Measurements from ENCODE around the gene WDPCP.

Gene WDPCP

GRCh38 chr2:63257473-63257872, 330.8 kb downstream of the WDPCP start:
- FAIRE-seq (no peak), DNase-seq (ENCODE audit: insufficient read length, low spot score) (no peak)
- TF ChIP-seq CTCF (IDR thresholded peaks at IDR 0.05; ENCODE audit: insufficient read depth, missing control alignments): no peak

- DNase-seq (ENCODE audit: insufficient read length, low spot score) (no peak), FAIRE-seq (no peak)
- TF ChIP-seq CTCF (IDR thresholded peaks at IDR 0.05; ENCODE audit: insufficient read depth, missing control alignments): no peak
Observed at GRCh38 chr2:63249161-63249560, 339.1 kb downstream of the WDPCP start.

- FAIRE-seq (no peak), DNase-seq (ENCODE audit: insufficient read length, low spot score) (no peak)
- no peak for TF ChIP-seq CTCF (IDR thresholded peaks at IDR 0.05; ENCODE audit: insufficient read depth, missing control alignments)
Observed at GRCh38 chr2:63242747-63243146, 345.5 kb downstream of the WDPCP start.

- FAIRE-seq (no peak), DNase-seq (ENCODE audit: insufficient read length, low spot score) (no peak)
- no peak for TF ChIP-seq CTCF (IDR thresholded peaks at IDR 0.05; ENCODE audit: insufficient read depth, missing control alignments)
Observed at GRCh38 chr2:63225964-63226686, 362.2 kb downstream of the WDPCP start.

GRCh38 chr2:63218800-63219526, 369.3 kb downstream of the WDPCP start:
- DNase-seq (ENCODE audit: insufficient read length, low spot score) (no peak), FAIRE-seq (no peak)

GRCh38 chr2:63195310-63195709, 393.0 kb downstream of the WDPCP start:
- no peak for DNase-seq (ENCODE audit: insufficient read length, low spot score)
- no peak for TF ChIP-seq CTCF (IDR thresholded peaks at IDR 0.05; ENCODE audit: insufficient read depth, missing control alignments)
- FAIRE-seq: no peak

More at GRCh38 chr2:63218800-63219526, 369.3 kb downstream of the WDPCP start:
- TF ChIP-seq CTCF (IDR thresholded peaks at IDR 0.05; ENCODE audit: insufficient read depth, missing control alignments): no peak

- FAIRE-seq (no peak), DNase-seq (ENCODE audit: insufficient read length, low spot score) (no peak)
- TF ChIP-seq CTCF (IDR thresholded peaks at IDR 0.05; ENCODE audit: insufficient read depth, missing control alignments): no peak
Observed at GRCh38 chr2:63194175-63194574, 394.1 kb downstream of the WDPCP start.

All from D721Med (cell line).